Panc1 (cell line): ENCODE results near the gene NADSYN1.

Source experiments
- POLR2AphosphoS5 ChIP-seq: IDR thresholded peaks from 2 replicates; pipeline ENCODE4 v1.6.1; 2012; ENCODE audit warnings: mild to moderate bottlenecking, low read depth, low read length, moderate library complexity
- SIN3A ChIP-seq: IDR thresholded peaks from 2 replicates; pipeline ENCODE4 v1.6.1; 2012; ENCODE audit warnings: low read depth, mild to moderate bottlenecking, low read length, moderate library complexity, borderline replicate concordance; ENCODE audit not compliant: insufficient read depth
- TCF7L2 ChIP-seq: IDR thresholded peaks from 2 replicates; pipeline ENCODE4 v1.6.1; 2011; ENCODE audit warnings: mild to moderate bottlenecking, low read depth, low read length, inconsistent platforms
- TF ChIP-seq, protein P1 (sequence below): fragments of 450-650 bp; IDR thresholded peaks from 2 replicates; pipeline ENCODE4 v1.5.1; 2017; ENCODE audit warnings: mild to moderate bottlenecking
- TF ChIP-seq, protein P2 (sequence below), 2 experiments: IDR thresholded peaks; 2 replicates each; pipeline ENCODE4 v1.6.1; 2011 to 2012; ENCODE audit warnings: low read depth in 2 of 2, control low read depth in 1 of 2, low read length in 1 of 2, mild to moderate bottlenecking in 1 of 2, moderate library complexity in 1 of 2; ENCODE audit not compliant: insufficient read depth in 1 of 2

DNA sequence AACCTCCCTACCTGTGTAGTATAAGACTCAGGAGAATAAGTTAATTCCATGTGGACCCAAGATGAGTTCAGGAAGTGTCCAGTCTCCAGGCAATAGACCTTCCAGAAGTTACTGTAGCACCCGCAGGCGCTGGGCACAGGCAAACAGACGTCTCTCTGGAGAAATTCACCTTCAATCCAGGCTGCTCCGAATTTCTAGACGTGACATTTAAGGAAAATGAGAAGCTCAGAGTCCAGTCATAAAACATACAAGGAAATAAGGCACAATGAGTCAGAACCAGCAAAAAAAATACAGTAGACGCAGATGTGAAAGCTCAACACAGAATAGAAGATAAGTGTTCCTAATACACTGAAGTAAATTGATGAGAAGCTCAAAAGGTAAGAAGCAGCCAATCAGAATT lies 14.2 kb downstream of the NADSYN1 start:
- TF ChIP-seq SIN3A (no peak), POLR2AphosphoS5 (no peak), TCF7L2 (no peak)
- TF ChIP-seq, protein P1, sequence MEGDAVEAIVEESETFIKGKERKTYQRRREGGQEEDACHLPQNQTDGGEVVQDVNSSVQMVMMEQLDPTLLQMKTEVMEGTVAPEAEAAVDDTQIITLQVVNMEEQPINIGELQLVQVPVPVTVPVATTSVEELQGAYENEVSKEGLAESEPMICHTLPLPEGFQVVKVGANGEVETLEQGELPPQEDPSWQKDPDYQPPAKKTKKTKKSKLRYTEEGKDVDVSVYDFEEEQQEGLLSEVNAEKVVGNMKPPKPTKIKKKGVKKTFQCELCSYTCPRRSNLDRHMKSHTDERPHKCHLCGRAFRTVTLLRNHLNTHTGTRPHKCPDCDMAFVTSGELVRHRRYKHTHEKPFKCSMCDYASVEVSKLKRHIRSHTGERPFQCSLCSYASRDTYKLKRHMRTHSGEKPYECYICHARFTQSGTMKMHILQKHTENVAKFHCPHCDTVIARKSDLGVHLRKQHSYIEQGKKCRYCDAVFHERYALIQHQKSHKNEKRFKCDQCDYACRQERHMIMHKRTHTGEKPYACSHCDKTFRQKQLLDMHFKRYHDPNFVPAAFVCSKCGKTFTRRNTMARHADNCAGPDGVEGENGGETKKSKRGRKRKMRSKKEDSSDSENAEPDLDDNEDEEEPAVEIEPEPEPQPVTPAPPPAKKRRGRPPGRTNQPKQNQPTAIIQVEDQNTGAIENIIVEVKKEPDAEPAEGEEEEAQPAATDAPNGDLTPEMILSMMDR, result no peak
- TF ChIP-seq, protein P2, sequence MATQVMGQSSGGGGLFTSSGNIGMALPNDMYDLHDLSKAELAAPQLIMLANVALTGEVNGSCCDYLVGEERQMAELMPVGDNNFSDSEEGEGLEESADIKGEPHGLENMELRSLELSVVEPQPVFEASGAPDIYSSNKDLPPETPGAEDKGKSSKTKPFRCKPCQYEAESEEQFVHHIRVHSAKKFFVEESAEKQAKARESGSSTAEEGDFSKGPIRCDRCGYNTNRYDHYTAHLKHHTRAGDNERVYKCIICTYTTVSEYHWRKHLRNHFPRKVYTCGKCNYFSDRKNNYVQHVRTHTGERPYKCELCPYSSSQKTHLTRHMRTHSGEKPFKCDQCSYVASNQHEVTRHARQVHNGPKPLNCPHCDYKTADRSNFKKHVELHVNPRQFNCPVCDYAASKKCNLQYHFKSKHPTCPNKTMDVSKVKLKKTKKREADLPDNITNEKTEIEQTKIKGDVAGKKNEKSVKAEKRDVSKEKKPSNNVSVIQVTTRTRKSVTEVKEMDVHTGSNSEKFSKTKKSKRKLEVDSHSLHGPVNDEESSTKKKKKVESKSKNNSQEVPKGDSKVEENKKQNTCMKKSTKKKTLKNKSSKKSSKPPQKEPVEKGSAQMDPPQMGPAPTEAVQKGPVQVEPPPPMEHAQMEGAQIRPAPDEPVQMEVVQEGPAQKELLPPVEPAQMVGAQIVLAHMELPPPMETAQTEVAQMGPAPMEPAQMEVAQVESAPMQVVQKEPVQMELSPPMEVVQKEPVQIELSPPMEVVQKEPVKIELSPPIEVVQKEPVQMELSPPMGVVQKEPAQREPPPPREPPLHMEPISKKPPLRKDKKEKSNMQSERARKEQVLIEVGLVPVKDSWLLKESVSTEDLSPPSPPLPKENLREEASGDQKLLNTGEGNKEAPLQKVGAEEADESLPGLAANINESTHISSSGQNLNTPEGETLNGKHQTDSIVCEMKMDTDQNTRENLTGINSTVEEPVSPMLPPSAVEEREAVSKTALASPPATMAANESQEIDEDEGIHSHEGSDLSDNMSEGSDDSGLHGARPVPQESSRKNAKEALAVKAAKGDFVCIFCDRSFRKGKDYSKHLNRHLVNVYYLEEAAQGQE (IDR thresholded peaks at IDR 0.05; ENCODE audit: insufficient read depth in 1 of 2, low read depth in 2 of 2, low read length in 1 of 2), result no peak
